ENCODE results near the gene SREK1.
A peak's percentile ranks its signal among the peaks of the same experiment; 100 is the strongest.
"Not testable (repeated sequence)": the region's sequence is repeated elsewhere in the genome, so short reads cannot be mapped to it uniquely, and the experiment has no call there.

The SREK1 gene

DNA sequence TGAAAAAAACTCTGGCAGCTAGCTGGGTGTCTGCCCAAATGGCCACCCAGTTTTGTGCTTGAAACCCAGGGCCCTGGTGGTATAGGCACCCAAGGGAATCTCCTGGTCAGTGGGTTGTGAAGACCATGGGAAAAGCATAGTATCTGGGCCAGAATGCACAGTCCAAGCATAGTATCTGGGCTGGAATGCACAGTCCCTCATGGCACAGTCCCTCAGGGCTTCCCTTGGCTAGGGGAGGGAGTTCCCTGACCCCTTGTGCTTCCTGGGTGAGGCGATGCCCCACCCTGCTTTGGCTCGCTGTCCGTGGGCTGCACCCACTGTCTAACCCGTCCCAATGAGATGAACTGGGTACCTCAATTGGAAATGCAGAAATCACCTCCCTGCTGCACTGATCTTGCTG, 78.8 kb downstream of the SREK1 start:
- not testable (repeated sequence) for DNase-seq

DNA sequence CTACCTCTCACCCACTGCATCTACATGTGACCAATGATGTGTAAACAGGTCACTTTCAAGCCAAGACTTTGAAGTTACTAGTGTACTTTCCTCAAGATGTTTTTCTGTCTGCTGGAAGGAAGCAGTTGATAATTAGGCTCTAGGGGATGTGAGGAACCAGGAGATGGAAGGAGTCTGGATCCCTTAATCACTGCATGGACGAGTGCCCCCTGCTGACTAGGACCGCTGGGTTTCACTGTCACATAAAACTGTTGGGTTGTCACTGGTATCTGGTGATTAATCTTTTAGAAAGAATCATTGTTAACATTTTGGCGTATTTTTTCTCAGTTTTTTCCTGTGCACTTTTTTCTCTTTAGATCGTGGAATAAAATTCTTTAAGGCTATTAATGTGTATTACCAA, 79.5 kb downstream of the SREK1 start:
- DNase-seq: no peak

DNA sequence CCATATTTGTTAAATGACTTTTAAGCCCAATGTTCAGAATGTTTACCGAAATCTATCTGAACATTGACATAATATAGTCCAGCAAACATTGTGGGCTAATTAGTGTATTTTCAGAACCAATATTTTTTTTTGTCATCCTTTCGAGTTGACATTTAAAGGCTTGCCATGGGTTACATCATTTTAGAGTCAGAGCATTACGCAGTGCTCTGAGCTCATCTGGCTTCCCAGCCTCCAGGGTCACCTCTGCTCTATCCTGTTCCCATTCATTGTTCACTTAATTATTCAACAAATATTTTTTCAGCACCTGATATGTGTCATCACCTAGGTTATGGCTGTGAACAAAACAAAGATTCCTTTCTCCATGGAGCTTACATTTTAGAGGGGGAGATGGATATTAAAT, 80.2 kb downstream of the SREK1 start:
- DNase-seq: peak; percentile 61

DNA sequence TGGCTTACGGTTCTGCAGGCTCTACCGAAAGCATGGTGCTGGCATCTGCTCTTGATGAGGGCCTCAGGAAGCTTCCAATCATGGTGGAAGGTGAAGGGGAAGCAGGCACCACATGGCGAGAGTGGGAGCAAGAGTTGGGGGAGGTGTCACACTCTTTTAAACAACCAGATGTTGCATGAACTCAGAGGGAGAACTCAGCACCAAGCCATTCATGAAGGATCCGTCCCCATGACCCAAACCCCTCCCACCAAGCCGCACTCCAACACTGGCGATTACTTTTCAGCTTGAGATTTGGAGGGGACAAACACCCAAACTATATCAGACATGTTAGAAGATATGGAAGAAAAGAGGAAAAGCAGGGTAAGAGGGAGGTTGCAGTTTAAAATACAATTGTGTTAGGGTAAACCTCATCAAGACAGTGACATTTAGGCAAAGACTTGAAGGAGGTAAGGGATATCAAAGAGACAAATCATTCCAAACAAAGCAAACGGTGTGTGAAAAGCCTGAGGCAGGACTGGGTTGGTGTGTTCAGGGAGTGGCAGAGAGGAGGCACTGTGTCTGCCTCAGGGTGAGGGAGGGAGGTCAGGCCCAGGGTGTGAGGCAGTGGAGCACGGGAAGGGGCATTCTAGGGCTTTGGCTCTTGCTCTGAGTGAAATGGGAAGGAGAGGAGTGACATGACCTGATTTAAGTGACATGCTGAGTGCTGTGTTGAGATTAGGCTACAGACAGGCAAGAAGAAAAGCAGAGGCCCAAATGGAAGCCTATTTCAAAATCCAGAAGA, 80.9 kb downstream of the SREK1 start:
- no peak for DNase-seq

DNA sequence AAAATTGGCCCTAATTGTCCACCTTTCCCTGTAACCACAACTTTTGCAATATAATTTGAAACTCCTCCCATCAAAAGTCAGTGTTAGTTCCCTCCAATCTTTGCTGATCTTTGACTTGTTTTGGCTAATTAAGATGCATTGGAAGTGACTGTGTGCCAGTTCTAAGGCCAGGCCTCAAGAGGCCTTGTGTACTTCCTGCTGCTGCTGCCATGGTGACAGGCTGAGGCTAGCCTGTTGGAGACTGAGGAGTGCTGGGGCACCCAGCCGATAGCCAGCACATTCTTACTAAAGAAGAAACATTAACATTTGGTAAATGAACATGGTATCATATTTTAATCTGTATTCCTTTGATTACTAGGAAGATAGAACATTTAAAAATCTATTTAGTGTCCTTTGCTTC, 86.5 kb downstream of the SREK1 start:
- peak; percentile 41 for DNase-seq

DNA sequence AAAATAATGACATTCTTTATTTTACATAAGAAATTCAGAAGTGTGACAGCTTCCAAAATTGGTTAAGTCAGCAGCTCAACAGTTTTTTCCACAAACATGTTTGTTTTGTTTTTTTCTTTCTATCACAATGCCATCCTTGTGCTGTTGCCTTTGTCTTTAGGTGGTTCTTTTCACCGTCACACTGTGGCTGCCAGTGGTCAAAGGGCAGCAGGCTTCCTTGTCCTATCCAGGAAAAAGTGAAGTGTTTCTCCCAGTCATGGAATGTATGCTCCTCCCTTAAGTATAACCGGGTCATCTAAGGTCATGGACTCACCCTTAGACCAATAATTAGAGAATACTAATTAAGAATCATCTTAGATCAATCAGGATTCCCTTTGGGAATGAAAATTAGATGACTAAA, 87.4 kb downstream of the SREK1 start:
- DNase-seq: no peak

DNA sequence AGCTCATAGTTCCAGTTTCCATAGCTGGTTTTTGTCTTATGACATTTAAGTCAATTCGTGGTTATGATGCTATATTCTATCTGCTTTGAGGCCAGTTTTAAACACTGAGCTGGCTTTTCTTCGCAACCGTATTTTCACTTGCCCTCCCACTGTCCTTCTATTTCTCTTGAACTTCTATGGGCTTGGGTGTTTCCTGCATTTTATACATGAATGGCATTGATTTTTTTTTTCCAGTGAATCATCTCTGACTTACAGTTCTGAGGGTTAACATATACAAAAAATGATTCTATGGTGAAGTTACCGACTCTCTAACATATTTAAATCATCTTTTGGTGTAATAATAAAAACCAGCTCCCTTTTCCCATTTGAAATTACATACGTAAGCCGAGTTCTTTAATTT, 88.2 kb downstream of the SREK1 start:
- DNase-seq: no peak

DNA sequence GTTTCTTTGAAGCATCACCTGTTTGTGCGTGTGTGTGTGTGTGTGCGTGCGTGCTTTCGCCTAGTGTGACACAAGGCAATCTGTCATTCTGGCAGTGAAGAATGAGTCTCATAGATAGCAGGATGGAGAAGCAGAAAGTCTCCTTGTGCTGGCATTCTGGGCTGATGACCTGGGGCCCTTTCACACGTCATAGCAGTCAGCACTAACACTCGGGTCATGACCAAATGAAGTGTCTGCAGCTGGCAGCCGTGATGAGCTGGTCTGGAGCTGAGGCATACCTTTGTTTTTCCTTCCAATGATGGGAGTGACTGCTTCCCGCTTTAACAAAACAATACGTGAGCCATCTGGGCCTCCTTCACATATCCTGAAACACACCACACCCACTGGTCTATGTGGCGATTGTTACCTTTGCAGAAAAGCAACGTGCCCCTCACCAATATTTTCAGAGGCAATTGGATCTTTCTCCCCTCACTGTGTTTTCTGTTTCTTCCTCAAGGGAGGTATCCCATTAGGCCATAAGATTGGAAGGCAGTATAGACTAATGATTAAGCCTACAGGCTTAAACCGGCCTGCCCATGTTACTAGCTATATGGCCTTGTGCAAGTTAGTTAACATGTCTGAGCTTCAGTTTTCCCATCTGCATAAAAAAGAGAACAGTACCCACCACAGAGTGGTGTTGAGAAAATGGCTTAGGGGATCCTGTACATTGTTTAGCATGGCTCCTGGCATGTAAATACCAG, 88.8 kb downstream of the SREK1 start:
- no peak for DNase-seq
